ENCODE measurements around the gene CEMIP2.

Gene CEMIP2

DNA sequence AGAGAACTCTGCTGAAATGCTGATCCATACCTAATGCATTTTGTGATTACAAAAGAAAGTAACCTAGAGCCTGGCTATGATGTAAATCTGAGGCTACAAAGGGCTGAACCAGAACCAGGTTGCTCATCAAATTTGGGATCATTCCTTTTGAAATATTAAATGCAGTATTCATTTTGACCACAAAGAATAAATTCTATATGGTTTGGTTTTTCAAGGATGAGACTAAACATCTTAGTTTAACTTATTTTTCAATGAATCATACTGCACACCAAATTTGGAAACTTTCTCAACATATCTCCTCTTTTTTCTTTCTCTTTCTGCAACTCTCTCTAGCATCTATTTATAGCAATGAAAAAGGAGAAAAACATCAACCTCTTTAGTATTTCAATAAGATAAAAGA, 46.5 kb downstream of the CEMIP2 start:
- no peak overlapping the region for H3K4me2 ChIP-seq (ENCODE audit: low read length)
- H3K4me1 ChIP-seq = peaks cover 11% of the 10 kb centered on the region
- peaks cover 6% of the 10 kb centered on the region for H3K36me3 ChIP-seq (ENCODE audit: control insufficient read depth, insufficient read depth, low read length)
- no peak overlapping the region for H3K9ac ChIP-seq
- H3K79me2 ChIP-seq = no peaks in the 10 kb centered on the region
- no peak overlapping the region for H2AFZ ChIP-seq
- H3K27ac ChIP-seq = peak overlapping the region; percentile 47
- H3K9me3 ChIP-seq (ENCODE audit: control insufficient read depth, low read length) = no peaks in the 10 kb centered on the region
- H3K27me3 ChIP-seq (ENCODE audit: control insufficient read depth, insufficient read depth, low read length) = no peaks in the 10 kb centered on the region
- no peak overlapping the region for H3K4me3 ChIP-seq (ENCODE audit: low read depth, low read length)
- TF ChIP-seq, protein P1, sequence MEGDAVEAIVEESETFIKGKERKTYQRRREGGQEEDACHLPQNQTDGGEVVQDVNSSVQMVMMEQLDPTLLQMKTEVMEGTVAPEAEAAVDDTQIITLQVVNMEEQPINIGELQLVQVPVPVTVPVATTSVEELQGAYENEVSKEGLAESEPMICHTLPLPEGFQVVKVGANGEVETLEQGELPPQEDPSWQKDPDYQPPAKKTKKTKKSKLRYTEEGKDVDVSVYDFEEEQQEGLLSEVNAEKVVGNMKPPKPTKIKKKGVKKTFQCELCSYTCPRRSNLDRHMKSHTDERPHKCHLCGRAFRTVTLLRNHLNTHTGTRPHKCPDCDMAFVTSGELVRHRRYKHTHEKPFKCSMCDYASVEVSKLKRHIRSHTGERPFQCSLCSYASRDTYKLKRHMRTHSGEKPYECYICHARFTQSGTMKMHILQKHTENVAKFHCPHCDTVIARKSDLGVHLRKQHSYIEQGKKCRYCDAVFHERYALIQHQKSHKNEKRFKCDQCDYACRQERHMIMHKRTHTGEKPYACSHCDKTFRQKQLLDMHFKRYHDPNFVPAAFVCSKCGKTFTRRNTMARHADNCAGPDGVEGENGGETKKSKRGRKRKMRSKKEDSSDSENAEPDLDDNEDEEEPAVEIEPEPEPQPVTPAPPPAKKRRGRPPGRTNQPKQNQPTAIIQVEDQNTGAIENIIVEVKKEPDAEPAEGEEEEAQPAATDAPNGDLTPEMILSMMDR (IDR thresholded peaks at IDR 0.05) = no peak

DNA sequence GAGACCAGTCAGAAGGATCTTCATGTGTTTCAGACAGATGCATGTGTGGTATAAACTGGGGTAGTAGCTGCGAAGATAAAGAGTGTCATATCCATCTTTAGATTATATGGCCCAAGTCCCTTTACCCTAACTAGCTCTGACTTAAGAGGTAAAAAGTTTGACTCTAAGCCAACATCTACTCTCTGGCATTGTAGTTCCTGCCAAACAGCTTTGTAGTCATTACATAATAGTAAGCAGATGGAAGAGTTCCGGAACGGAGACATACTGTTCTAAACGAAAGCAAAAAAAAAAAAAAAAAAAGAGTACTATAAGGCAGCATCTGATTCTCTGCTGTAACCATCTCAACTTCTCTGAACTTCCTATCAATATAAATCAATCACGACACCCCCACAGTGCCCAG, 48.8 kb downstream of the CEMIP2 start:
- peaks cover 11% of the 10 kb centered on the region for H3K4me1 ChIP-seq
- H3K4me3 ChIP-seq (ENCODE audit: low read depth, low read length) = peak overlapping the region; percentile 30
- H2AFZ ChIP-seq = no peak overlapping the region
- peak overlapping the region; percentile 59 for H3K4me2 ChIP-seq (ENCODE audit: low read length)
- H3K27me3 ChIP-seq (ENCODE audit: control insufficient read depth, insufficient read depth, low read length) = no peaks in the 10 kb centered on the region
- H3K36me3 ChIP-seq (ENCODE audit: control insufficient read depth, insufficient read depth, low read length) = peaks cover 6% of the 10 kb centered on the region
- H3K79me2 ChIP-seq = no peaks in the 10 kb centered on the region
- H3K9ac ChIP-seq = no peak overlapping the region
- peak overlapping the region; percentile 81 for H3K27ac ChIP-seq
- TF ChIP-seq, protein P1 (IDR thresholded peaks at IDR 0.05) = no peak
- H3K9me3 ChIP-seq (ENCODE audit: control insufficient read depth, low read length) = no peaks in the 10 kb centered on the region

DNA sequence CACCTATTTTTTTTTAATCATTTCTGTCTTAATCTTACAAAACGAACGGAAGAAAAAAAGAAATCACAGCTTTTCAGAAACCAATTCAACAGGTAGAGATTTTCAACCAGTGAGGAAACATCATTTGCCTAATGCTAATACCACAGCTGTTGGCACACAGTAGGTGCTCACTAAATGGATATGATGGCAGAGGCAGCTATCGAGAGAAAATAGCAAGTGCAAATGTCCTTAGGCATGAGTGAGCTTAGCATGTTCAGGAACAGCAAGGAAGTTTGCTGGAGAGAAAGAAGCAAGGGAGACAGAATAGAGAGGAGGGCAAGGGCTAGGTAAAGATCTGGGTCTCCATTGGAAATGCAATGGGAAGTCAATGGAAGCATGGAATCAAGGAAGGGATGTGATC, 49.2 kb downstream of the CEMIP2 start:
- H2AFZ ChIP-seq = no peak overlapping the region
- H3K36me3 ChIP-seq (ENCODE audit: control insufficient read depth, insufficient read depth, low read length) = peaks cover 6% of the 10 kb centered on the region
- peak overlapping the region; percentile 81 for H3K27ac ChIP-seq
- no peaks in the 10 kb centered on the region for H3K27me3 ChIP-seq (ENCODE audit: control insufficient read depth, insufficient read depth, low read length)
- H3K79me2 ChIP-seq = no peaks in the 10 kb centered on the region
- no peaks in the 10 kb centered on the region for H3K9me3 ChIP-seq (ENCODE audit: control insufficient read depth, low read length)
- TF ChIP-seq, protein P1 (IDR thresholded peaks at IDR 0.05) = no peak
- peaks cover 11% of the 10 kb centered on the region for H3K4me1 ChIP-seq
- H3K4me2 ChIP-seq (ENCODE audit: low read length) = peak overlapping the region; percentile 34
- no peak overlapping the region for H3K4me3 ChIP-seq (ENCODE audit: low read depth, low read length)
- no peak overlapping the region for H3K9ac ChIP-seq

DNA sequence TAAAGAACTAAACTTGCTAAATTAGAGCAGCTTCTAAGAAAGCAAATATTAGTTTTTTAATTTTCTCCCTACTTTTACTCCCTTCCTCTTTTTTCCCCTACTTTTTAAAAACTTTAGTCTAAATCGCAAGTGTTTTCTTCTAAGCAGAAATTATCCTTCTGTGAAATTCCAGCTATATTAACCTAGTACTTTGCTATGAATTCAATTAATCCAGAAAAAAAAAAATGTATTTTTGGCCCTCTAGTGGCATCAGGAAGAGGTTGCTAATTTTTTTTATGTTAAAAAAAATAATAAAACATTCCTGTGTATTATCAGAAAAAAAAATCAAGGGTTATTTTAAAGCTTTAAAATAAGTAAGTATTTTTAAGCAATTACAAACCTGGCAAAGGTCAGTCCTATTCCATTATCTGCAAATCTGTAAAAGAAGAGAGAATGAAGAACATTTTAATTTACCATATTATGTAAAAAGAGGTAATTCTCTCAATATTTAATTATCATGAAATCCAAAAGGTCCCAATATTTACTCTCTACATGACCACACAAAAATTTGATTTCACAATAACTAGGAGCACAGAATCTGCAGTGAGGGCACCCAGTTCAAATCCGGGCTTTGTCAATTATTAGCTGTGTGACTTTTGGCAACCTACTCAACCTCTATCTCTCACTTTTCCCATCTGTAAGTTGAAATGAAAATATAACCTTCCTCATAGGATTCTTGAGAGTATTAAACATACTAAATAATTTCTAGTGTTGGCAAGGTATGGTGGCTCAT, 52.0 kb downstream of the CEMIP2 start:
- Histone ChIP-seq H3K4me3 (ENCODE audit: low read depth, low read length) (no peak overlapping the region), H3K27me3 (ENCODE audit: control insufficient read depth, insufficient read depth, low read length) (no peaks in the 10 kb centered on the region), H3K4me1 (peaks cover 8% of the 10 kb centered on the region), H3K27ac (no peak overlapping the region), H3K9ac (no peak overlapping the region), H2AFZ (no peak overlapping the region), H3K9me3 (ENCODE audit: control insufficient read depth, low read length) (no peaks in the 10 kb centered on the region), H3K4me2 (ENCODE audit: low read length) (no peak overlapping the region), H3K36me3 (ENCODE audit: control insufficient read depth, insufficient read depth, low read length) (peaks cover 3% of the 10 kb centered on the region), H3K79me2 (no peaks in the 10 kb centered on the region)
- TF ChIP-seq, protein P1 (IDR thresholded peaks at IDR 0.05) = peak; percentile 58

DNA sequence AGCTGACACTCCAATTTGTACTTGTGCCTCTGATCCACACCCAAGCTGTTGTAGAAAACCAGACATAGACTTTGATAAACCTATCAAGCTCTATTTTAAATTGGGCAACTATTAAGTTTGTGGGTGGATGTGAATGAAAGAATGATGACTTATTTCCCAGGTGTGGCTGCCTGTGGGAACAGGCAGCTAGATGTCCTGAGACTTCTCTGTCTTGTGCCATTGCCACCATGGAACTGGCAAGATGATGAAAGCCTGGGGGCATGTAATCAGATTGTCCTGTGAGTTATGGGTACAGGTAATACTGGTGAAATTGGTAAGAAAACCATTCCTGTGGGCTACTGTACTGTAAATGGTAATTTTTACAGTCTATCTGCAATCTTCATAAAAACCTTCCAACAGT, 57.5 kb downstream of the CEMIP2 start:
- no peak overlapping the region for H3K9ac ChIP-seq
- no peak overlapping the region for H2AFZ ChIP-seq
- no peaks in the 10 kb centered on the region for H3K79me2 ChIP-seq
- H3K4me1 ChIP-seq = no peaks in the 10 kb centered on the region
- H3K27me3 ChIP-seq (ENCODE audit: control insufficient read depth, insufficient read depth, low read length) = no peaks in the 10 kb centered on the region
- H3K4me3 ChIP-seq (ENCODE audit: low read depth, low read length) = no peak overlapping the region
- peak overlapping the region; percentile 32 for H3K27ac ChIP-seq
- peak overlapping the region; percentile 14 for H3K4me2 ChIP-seq (ENCODE audit: low read length)
- H3K9me3 ChIP-seq (ENCODE audit: control insufficient read depth, low read length) = no peaks in the 10 kb centered on the region
- H3K36me3 ChIP-seq (ENCODE audit: control insufficient read depth, insufficient read depth, low read length) = no peaks in the 10 kb centered on the region
- TF ChIP-seq, protein P1 (IDR thresholded peaks at IDR 0.05) = no peak

All from parathyroid adenoma (tissue), 2 donors.